GM18526 (cell line): ENCODE results near the gene TGFB1.

Experiments used
- POLR2A ChIP-seq: IDR thresholded peaks from 3 replicates; pipeline ENCODE4 v1.6.1; 2011; ENCODE audit not compliant: insufficient read length; ENCODE audit errors: extremely low read depth

The TGFB1 gene

DNA sequence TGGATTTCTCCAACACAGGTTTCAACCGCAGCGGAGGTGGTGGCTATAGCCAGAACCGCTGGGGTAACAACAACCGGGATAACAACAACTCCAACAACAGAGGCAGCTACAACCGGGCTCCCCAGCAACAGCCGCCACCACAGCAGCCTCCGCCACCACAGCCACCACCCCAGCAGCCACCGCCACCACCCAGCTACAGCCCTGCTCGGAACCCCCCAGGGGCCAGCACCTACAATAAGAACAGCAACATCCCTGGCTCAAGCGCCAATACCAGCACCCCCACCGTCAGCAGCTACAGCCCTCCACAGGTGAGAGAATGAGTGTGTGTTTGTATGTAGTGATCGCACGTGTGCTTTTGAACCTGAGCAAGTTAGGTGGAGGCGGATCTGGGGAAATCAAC is 49.8 kb downstream of the TGFB1 start:
- no peak for TF ChIP-seq POLR2A

DNA sequence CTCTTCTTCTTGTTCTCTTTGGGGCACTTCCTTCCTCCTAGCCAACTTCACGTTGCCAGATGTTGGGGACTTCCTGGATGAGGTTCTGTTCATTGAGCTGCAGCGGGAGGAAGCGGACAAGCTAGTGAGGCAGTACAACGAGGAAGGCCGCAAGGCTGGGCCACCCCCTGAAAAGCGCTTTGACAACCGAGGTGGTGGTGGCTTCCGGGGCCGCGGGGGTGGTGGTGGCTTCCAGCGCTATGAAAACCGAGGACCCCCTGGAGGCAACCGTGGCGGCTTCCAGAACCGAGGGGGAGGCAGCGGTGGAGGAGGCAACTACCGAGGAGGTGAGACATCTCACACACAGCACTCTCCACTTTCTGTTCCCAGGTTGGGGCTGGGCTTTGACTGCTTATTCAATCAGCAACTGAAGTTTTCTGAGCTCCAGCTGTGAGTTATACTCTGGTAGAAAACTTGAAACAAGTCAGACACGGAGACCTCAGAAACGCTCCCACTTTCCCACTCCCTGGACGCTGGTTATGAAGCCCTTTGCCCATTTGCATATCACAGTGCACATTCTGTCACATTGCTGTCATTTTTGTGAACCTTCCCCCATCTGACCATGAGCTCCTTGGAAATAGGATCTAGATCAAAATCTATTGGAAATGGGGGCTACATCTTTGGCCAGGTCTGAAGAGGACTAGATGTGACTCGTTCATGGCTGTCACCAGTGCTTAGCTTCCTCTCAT is 50.9 kb downstream of the TGFB1 start:
- TF ChIP-seq POLR2A, result no peak

DNA sequence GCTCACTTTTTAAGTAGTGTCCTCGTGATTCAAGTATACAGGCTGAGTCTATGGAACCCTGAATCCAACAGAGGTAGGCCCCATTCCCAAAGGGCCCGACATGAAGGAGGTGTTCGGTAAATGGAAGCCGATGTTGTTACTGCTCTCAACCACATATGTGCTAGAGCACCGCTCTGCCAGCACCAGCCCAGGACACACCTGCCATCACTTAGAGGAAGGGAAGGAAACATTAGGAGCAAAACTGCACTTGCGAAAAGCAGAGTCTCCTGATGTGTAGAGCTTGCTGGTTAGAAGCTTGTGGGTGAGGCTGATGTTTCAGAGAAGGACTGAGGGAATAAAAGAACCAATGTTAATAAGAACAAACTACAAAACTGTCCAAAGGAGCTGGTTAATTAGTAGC is 53.2 kb downstream of the TGFB1 start:
- TF ChIP-seq POLR2A, result no peak

DNA sequence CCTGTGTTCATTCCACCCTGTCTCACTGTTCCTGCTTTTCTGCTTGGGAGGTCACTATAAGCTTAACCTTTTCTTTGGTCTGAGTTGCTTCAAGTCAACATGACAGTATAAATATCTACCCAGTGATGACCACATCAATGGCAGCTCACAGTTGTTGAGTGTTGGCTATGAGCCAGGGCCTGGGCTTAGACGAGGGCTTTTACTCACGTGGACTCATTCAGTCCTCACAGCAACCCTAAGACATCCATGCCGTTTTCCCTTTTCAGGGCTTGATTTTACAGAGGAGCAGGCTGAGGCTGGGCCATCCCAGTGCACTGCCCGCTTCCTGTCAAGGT is 54.0 kb downstream of the TGFB1 start:
- no peak for TF ChIP-seq POLR2A

DNA sequence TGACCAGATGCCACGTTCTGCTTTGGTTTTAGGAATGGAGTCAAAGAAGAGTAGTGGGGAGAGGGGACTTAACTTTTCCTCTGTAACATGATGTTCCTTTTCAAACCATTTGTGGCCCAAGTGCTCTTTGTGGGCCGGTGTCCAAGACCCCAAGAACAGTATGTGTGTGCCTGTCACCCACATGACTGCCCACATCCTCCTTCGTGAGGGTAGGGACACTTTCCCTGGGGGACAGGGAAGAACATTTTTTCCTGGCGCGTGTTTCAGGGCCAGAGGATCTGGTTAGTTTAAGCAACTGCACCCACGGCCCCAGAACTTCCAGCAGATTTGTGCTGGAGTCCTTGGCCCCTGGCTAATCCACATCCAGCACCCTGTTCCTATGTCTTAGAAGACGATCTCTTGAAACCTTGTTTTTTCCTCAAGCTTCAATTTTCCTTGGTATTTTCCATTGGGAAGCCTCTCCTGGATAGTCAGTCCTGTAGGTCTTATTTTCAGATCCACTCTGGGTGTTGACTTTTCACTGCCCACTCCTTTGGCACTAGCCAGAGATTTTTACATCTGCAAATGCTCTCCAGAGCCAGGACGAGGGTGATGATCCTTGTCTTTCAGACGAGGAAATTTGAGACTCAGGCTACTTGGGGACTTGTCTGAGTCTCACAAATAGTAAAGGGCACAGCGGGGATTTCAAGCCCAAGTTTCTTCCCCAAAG is 54.5 kb downstream of the TGFB1 start:
- TF ChIP-seq POLR2A, result no peak

DNA sequence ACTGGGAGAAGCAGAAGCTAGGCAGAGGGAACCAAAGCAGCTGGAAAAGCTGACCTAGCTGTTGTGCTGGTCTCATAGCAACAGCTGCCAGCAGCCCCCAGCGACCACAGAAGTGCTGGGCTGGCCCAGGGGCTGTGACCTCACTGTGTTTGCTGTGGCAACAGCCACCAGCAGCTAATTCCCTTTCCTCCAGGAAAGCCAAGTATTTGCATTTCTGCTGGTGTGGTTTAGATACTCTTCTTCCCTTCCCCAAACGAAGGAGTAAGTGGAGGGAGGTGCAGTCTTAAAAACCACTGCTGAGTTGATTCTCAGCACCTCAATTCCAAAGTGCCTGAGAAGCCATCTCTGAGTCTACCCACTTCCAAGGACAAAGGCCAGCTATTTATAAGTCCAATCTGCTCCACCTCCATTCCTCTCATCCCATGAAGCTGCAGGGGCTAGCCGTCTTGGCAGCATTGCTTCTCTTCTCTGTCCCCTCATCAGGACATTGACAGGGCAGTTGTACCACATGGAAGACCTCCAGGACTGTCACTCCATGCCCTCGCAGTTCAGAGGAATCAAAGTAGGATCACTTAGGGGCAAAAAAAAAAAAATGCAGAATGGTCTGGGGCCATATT is 55.3 kb downstream of the TGFB1 start:
- no peak for TF ChIP-seq POLR2A

DNA sequence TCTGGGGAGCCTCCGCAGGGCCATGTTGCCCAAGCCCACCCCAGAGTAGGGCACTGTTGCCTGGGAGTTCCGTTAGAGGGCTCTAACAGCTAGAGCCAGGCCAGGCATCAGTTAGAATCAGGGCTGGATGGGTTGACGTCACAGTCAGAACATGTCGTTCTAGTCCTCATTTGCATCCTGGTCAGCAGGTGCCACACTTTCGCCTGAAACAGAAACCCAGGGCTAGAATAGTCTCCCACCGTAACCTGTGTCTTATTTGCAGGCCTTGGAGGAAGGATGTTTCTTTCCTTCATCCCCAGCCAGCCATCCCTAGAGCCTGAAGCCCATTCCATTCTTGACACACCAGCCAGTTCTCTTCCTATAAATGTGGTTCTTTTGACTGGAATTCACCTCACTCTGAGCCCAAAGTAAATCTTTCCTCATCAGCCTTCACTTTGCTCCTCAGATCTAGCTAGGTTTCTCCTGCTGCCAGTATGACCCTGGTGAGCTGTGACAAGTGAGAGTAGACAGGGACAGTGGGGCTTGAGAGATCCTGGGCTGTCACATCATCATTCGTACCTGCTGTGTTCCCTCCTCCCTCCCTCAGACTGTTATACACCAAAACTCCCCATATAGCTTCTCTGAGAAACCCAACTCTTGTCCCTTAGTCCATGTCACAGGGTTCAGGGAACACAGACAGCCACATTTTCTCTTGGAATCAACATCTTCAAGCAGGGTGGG is 55.9 kb downstream of the TGFB1 start:
- no peak for TF ChIP-seq POLR2A

DNA sequence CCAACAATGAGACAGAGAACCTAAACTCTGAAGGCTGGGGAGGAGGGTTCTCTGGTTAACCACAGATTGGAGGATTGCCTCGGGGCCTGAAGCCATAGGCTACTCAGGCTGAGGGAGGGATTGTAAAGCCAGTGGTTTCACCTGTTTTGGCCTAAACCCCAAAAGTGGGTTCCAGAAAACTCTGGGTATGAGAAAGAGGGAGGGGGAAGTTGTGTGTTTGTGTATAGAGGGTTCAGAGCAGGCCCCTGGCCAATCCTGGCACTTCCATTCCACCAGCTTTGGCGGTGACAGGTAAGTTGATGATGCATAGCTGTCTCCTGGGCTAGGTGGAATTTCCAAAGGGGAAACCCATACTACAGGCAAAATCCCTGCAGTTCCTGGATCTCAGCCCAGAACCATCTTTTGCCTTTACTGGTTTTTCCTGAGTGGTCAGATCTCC is 57.3 kb downstream of the TGFB1 start:
- TF ChIP-seq POLR2A, result no peak

DNA sequence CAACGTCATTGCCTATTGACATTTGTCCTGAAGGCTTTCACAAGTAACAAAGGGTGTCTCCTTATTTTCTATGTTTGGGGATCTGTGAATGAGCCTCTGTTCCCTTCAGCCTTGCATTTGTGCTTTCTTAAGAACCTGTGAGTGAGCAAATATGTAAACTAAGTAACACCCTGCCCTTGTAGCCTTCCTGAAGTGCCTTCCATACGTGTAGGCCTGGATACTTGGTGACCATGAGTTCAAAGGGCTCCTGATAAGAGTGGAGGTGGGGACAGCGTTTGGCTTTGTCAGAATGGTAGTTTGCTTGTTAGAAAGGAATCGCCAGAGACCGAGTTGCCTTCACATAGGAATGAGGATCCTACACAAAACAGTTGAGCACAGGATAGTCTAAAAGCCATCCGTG is 58.2 kb downstream of the TGFB1 start:
- no peak for TF ChIP-seq POLR2A

DNA sequence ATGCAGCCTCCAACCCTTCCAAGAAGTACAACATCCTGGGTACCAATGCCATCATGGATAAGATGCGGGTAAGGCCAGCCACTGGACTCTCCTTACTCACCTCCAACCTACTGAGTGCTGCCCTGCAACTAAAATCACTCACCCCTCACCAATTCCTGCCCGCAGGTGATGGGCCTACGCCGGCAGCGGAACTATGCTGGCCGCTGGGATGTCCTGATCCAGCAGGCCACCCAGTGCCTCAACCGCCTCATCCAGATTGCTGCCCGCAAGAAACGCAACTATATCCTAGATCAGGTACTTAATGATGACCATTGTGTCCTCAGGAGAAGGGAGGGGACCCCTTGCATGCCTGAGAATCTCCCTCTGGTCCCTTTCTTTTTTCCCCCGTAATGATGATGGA is 59.3 kb downstream of the TGFB1 start:
- no peak for TF ChIP-seq POLR2A

DNA sequence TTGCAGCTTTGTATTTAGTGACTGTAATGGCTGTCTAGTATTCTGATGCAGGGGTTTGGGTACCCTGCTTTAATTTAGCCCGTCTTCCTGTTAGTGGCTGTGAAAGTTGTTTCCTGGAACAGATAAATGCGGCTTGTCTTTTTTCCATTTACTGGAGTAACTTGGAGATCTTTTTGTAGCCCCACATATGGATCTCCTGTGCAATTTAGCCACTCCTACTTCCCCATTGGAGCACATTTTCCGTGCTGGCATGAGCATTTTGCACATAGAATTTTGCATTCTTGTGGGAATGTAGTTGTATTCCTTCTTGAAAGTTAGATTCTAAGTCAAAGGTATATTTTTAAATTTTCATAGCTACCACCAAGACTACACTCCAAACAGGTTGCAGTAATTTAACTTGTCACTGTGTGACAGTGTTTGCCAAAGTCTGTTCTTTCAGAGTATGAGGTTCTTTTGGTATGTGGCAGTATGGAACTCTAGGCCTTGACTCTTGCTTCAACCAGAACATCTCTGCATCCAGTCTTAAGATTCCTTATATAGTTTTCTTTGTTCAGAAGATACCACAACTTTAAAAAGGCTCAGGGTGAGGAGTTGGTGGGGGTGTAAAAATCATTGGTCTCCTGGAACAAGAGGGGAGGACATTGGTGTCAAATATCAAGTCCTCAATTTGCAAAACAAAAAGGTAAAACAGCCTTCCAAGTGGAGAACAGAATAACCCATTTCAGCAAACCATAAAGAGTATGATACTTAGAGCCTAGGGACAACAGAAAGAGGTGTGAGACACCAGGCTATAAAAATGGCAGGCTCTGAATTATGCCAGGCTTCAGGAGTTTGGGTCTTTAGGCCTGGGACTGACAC is 64.8 kb downstream of the TGFB1 start:
- TF ChIP-seq POLR2A, result no peak
